Adipocyte (in vitro differentiated cells): ENCODE measurements around the gene OR1J1.
A peak's percentile ranks its signal among the peaks of the same experiment; 100 is the strongest.

Experiments
- DNase-seq: peaks from one replicate; pipeline ENCODE4 v3.0.0-alpha.2; 2015; ENCODE audit warnings: low read depth
- H3K27me3 ChIP-seq: replicated peaks from 2 replicates; pipeline ENCODE4 v1.7.0; 2013; ENCODE audit warnings: mild to moderate bottlenecking, low read length, moderate library complexity; ENCODE audit not compliant: control insufficient read depth, insufficient read depth
- H3K36me3 ChIP-seq: 2 replicates; pipeline ENCODE4 v1.7.0; 2013; ENCODE audit warnings: low read length, mild to moderate bottlenecking, moderate library complexity; ENCODE audit not compliant: control insufficient read depth, insufficient read depth, severe bottlenecking
- H3K4me1 ChIP-seq: 2 replicates; pipeline ENCODE4 v1.7.0; 2013; ENCODE audit warnings: mild to moderate bottlenecking, low read length, moderate library complexity; ENCODE audit not compliant: control insufficient read depth, insufficient read depth
- H3K4me3 ChIP-seq: 2 replicates; pipeline ENCODE4 v1.7.0; 2013; ENCODE audit warnings: mild to moderate bottlenecking, low read length, moderate library complexity
- H3K9ac ChIP-seq: 2 replicates; pipeline ENCODE4 v1.7.0; 2013; ENCODE audit warnings: mild to moderate bottlenecking, low read length, moderate library complexity
- H3K9me3 ChIP-seq: 2 replicates; pipeline ENCODE4 v1.7.0; 2013; ENCODE audit warnings: mild to moderate bottlenecking, low read length, moderate library complexity; ENCODE audit not compliant: control insufficient read depth

The OR1J1 gene

DNA sequence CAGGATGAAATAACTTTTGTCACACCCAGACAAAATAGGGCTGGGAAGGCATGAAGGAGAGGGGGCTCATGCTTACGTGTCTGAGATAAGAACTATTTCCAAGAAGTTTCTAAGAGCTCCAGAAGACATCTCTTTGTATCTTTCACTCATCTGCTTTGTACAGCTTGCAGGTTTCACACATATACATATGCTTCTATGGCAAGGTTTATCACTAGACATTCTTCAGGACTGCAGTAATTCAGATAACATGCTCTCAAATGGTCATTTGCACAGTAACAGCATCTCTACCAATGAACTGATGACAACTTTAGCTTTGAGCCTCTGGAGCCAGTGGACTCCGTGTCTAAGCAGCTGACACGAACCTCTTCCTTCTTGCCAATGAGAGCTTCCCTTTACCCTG lies 3.2 kb downstream of the OR1J1 start:
- no peaks in the 10 kb centered on the region for H3K36me3 ChIP-seq
- H3K9me3 ChIP-seq = no peaks in the 10 kb centered on the region
- no peak for DNase-seq

DNA sequence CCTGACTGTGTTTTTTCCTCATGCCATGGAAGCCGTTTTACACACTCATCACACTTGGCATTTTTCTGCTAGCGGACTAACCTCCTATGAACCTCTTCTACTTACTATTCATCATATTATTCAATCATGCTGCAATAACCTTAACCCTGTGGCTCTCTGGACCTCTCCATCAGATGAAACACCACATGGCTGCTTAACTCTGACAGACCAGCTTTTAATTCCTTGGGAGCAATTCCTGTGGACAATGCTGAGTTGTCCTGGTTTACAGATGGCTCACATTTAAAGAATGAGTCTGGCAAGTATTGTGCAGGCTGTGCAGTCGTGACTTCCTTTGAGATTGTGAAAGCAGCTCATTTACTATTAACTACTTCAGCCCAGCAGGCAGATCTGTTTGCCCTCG lies 9.0 kb downstream of the OR1J1 start:
- Histone ChIP-seq H3K27me3 (no peaks in the 10 kb centered on the region), H3K36me3 (no peaks in the 10 kb centered on the region), H3K4me3 (peak overlapping the region; percentile 55), H3K9me3 (no peaks in the 10 kb centered on the region), H3K4me1 (peaks cover 30% of the 10 kb centered on the region), H3K9ac (peak overlapping the region; percentile 61)
- DNase-seq = peak; percentile 73

More for the DNA sequence above, 3.2 kb downstream of the OR1J1 start:
- Histone ChIP-seq H3K27me3 (no peaks in the 10 kb centered on the region), H3K4me1 (peaks cover 12% of the 10 kb centered on the region), H3K4me3 (no peak overlapping the region), H3K9ac (no peak overlapping the region)

DNA sequence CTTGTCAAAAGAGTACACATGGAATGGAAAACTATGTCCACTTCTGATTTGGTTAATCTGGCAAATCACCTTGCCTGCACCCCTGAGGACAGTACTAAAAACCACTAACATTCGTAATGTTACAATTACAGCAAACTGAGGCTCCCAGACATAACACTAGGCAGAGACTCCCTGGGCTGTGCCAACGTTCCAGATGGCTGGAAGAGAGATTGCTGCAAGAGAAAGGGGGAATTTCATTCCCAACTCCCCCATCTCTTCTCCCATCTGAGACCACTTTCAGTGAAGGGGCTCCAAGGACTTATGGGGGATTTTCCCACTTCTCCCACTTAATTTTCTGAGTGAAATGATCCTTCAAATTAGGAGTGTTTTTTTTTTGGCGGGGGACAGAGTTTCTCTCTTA lies 11.3 kb downstream of the OR1J1 start:
- DNase-seq = no peak
- Histone ChIP-seq H3K9ac (no peak overlapping the region), H3K36me3 (no peaks in the 10 kb centered on the region), H3K4me3 (no peak overlapping the region), H3K9me3 (no peaks in the 10 kb centered on the region), H3K27me3 (no peaks in the 10 kb centered on the region), H3K4me1 (peaks cover 30% of the 10 kb centered on the region)

DNA sequence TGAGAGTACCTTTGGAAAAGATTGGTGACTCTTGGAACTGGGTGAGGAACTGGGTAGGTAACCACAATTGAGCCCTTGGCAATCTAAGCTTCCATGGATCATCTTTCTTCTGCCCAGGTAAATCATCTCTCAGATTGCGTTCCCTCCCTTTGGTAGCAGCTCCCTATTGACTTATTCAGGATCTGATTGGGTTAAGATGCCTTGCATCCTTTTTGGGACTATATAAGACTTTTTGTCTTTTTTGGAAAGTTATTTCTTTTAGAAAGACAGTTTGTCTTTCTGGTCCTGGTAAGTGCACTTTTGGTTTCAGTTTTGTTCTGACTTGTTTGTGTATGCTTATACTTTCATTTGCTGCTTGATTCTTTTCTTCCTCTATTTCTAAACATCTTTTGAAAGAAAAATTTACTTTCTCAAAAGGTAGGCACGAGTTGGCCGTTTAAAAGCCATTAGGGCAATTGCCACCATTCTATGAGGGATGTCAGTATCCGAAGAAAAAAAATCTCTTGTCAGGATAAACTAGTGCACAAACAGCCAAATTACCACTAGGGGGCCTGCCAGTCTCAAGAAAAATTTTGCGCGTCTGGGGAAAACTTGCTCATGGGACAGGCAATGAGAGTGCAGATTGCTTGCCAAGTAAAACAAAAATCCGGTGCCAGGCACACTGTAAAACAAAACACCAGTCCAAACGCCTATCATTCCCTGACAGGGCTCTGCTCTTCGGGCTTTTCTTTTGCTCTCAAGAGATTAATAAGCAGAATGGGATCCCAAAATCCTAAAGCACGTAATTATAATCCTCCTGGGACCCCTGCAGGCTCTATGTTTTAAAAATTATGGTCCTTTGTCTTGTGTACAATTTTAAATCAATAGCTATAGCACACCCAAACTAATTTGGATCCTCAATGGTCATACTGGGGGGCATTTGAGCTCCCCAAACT lies 12.8 kb downstream of the OR1J1 start:
- peak overlapping the region; percentile 83 for H3K4me3 ChIP-seq

DNA sequence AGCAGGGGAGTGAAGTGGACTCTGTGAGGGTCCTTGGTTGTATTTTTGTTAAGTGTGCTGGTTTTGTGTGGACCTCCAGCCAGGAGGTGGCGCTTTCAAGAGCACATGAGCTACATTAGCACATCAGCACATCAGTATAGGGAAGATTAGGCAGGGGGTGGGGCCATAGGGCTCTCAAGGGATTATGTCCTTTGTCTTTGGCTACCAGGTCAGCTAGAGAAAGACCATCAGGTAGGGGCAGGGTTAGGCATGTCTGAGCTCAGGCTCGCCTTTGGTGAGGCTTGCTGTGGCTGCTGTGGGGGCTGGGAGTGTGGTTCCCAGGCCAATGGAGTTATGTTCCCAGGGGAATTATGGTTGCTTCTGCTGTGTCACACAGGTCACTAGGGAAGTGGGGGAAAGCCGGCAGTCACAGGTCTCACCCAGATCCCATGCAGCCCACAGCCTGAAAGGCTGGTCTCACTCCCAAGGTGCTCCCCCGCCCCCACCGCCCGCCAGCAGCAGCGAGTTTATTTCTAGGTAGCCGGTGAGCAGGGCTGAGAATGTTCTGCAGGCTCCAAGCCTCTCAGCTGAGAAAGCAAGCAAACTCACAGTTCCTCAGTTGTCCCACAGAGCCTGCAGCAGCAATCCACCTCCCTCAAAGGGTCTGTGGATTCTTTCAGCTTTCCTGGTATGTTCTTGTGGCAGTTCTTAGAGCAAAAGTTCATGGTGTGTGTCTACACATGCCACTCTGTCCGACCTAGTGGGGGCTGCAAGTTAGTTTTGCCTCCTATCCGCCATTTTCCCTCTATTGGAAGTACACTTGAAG lies 13.7 kb downstream of the OR1J1 start:
- Histone ChIP-seq H3K9me3 (no peaks in the 10 kb centered on the region), H3K27me3 (no peaks in the 10 kb centered on the region), H3K9ac (peak overlapping the region; percentile 79), H3K4me1 (peaks cover 22% of the 10 kb centered on the region), H3K36me3 (no peaks in the 10 kb centered on the region), H3K4me3 (peak overlapping the region; percentile 83)
- DNase-seq = no peak

More for the DNA sequence above, 12.8 kb downstream of the OR1J1 start:
- Histone ChIP-seq H3K9me3 (no peaks in the 10 kb centered on the region), H3K36me3 (no peaks in the 10 kb centered on the region), H3K9ac (peak overlapping the region; percentile 79), H3K27me3 (no peaks in the 10 kb centered on the region), H3K4me1 (peaks cover 30% of the 10 kb centered on the region)
- peak; percentile 98 for DNase-seq

DNA sequence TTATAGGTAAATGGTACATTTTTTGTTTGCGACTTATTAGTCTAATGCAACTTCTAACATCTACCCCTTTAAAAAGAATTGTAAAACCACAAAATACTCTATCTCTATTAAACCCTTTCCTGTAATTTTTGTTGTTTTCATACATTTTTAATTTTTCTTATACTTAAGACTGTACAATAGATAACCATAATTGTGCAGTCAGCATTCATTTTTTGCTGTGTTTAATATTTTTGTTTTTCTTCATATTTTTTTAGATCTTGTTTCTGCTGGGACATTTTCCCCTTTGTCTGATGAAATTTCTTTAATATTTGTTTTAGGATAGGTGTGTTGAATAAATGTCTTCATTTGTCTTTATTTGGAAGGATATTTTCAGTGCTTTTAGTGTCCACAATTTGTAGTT lies 19.9 kb downstream of the OR1J1 start:
- Histone ChIP-seq H3K9me3 (no peaks in the 10 kb centered on the region), H3K27me3 (no peaks in the 10 kb centered on the region), H3K4me3 (no peak overlapping the region), H3K36me3 (no peaks in the 10 kb centered on the region), H3K9ac (no peak overlapping the region), H3K4me1 (peaks cover 10% of the 10 kb centered on the region)
- DNase-seq = no peak

DNA sequence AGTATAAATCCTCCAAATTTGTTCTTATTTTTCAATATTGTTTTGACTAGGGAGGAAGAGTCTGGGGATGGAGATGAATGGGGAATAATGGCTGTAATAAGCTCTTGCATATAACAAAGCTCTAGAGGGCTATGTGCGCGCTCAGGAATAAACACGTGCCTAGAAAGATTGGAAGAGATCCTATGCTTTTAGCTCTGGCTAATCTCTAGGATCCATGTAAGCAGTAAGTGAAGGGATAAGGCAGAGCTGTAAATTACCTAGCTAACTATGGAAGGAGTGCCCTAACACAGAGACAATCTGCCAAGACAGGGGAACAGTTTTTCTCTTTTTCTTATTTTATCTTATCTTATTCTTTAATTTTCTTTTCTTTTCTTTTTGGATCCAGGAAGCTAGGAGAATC lies 21.6 kb downstream of the OR1J1 start:
- no peak for DNase-seq
- H3K9me3 ChIP-seq = no peaks in the 10 kb centered on the region
- H3K36me3 ChIP-seq = no peaks in the 10 kb centered on the region
- no peak overlapping the region for H3K4me3 ChIP-seq
- no peak overlapping the region for H3K9ac ChIP-seq
- peaks cover 10% of the 10 kb centered on the region for H3K4me1 ChIP-seq
- H3K27me3 ChIP-seq = no peaks in the 10 kb centered on the region

DNA sequence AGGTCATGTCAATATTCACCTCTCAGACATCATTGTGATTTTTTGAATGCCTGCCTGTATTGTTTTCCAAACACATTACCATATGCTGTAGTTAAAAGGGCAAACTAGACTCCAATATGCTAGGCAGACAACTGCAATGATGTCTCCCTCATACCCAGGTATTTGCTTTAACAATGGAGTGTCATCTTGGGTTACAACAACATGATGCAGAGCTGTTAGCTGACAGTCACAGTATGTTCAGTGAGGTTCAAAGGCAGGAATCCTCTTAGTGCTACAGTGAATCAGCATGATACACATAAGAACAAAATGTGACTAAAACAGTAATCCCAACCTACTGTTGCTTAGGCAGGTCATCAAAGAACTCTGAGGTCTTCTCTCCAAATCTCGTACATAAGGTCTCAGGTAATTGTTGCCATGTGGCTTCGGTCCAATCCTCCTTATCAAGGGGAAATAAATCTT lies 24.0 kb downstream of the OR1J1 start:
- peaks cover 10% of the 10 kb centered on the region for H3K4me1 ChIP-seq
- H3K9ac ChIP-seq = peak overlapping the region; percentile 16
- peak; percentile 7 for DNase-seq
- no peaks in the 10 kb centered on the region for H3K27me3 ChIP-seq
- H3K9me3 ChIP-seq = no peaks in the 10 kb centered on the region
- no peak overlapping the region for H3K4me3 ChIP-seq
- no peaks in the 10 kb centered on the region for H3K36me3 ChIP-seq

DNA sequence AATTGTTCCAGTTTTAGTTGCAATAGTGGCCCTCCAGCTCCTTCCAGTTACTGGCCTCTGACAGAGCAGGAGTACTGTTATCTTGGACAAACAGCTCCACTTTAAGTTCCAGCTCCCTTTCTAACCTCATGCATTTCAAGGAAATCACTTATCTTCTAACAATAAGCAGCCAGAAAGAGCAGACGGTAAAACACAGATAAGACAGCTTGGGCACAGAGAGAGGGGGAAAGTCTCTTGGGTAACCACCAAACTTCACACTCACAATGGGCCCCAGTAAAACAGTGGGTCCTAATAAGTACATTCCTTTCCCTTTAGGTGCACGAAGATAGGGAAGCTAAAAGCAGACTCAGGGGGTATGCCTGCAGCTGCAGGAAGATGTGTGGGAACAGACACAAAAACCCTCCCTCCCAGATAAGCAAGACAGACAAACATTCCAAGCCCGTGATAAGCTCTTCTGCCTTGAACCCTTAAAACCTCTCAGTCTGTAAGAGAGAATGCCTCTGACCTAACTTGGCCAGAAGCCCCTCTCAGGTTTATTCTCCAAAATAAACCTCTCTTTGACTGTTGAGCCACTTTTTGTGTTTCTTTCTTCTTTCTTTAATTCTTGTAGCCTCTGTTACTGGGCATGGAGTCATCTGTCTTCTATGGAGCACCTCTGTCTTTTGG lies 30.8 kb downstream of the OR1J1 start:
- peaks cover 7% of the 10 kb centered on the region for H3K9me3 ChIP-seq
- peak overlapping the region; percentile 34 for H3K9ac ChIP-seq
- no peak overlapping the region for H3K4me3 ChIP-seq
- peak; percentile 10 for DNase-seq
- H3K27me3 ChIP-seq = no peaks in the 10 kb centered on the region
- H3K4me1 ChIP-seq = peaks cover 41% of the 10 kb centered on the region
- no peaks in the 10 kb centered on the region for H3K36me3 ChIP-seq

DNA sequence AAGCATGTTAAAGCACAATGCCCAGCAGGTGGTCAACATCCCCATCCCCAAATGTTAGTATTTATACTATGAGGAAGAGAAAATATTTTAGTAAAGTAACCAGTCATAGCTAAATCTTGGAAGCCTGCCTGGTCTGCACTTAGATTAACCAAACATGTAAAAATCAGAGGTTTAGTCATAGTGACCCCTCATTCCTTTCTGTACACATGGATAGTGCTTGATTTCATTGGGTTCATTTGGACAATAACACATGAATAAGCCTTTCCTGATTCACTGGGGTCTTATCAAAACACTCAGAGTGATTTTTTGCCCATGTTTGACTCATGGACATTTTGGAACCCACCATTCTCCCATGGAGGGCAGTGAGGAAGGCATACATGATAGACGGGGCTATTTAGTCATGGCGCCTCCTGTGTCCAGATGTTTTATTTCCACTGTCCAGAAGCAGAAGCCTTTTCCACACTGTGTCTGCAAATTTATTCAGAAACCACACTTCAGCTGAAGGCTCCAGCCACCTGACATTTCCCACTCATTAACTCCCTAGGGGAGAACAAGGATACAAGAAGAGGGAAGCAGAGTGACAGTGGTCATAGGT lies 32.5 kb downstream of the OR1J1 start:
- Histone ChIP-seq H3K36me3 (no peaks in the 10 kb centered on the region), H3K27me3 (no peaks in the 10 kb centered on the region), H3K4me3 (peak overlapping the region; percentile 63), H3K9ac (peak overlapping the region; percentile 84), H3K4me1 (peaks cover 41% of the 10 kb centered on the region), H3K9me3 (peaks cover 7% of the 10 kb centered on the region)
- DNase-seq = peak; percentile 88
